HG03460 (cell line): ENCODE data around the gene EXOC7.

ENCODE experiments used
- ATAC-seq: cut with Tn5 transposase; IDR thresholded peaks from one replicate; pipeline ENCODE4 v1.9.1; 2021; ENCODE audit not compliant: unreplicated experiment

EXOC7 gene

DNA sequence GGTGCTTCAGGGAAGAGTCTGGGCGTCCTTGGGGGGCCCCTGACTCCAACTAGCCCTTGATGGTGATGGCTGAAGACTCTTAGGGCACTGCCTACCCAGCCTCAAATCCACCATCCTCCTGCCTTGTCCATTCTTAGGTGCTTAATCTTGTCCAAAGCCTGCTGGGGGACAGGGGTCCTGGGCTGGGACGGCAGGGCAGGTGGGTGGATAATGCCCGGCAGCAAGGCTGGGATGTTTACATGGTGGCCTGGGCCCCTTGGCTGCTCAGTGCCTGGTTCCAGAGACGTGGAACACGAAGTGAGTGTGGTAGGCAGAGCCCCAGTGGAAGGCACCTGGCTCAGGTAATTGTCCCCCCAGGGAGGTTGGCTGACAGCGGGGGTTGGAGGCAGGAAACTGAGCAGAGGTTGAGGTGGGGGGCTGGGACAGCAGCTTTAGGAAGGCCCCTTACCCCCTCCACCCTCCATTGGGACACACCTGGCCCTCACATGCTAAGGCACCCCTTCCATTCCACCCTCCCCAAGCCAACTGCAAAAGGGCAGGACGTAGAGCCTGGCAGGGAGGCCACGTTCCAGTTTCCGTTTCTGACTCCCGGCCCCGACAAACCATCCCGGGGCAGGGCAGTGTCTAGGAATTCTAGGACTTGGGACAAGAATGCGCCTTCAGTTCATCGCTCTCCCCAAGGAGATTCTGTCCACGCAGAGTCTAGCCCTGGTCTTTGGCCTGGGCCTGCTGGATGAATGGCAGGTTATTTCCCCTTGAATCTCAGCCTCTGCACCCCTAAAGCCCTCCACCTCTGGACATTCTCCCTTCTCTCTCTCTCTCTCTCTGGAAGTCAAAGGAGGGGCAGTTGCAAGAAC is 35.5 kb upstream of the EXOC7 start:
- ATAC-seq, result no peak

DNA sequence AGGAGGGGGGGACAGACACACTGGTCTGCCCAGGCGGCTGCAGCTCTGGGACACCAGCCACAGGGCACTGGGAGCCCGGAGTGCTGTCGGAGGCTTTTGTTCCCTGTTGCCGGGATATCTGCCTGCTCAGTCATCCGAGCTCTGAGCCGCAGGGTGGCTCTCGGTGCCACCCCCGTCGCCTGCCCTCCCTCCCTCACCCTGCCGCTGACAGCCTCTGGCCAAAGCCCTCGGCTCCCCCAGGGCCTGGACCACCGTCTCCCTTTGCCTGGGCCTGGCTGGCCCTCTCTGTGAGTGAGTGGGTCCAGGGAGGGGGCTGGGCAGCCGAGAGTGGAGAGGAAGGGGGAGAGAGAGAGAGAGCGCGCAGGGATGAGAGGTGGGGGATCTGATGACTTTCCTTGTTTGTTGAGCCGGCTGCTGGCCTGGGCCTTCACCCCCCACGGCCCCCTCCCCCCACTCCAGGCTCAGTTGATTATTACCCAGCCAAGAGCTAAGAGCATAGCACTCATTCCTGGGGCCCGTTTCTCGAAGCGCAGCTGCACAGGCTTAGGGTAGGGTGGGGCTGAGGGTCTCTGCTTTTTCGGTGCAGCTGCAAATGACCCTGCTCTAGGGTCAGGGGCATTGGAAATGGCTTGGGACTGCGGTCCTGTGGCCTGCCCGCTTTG is 34.8 kb upstream of the EXOC7 start:
- no peak for ATAC-seq

DNA sequence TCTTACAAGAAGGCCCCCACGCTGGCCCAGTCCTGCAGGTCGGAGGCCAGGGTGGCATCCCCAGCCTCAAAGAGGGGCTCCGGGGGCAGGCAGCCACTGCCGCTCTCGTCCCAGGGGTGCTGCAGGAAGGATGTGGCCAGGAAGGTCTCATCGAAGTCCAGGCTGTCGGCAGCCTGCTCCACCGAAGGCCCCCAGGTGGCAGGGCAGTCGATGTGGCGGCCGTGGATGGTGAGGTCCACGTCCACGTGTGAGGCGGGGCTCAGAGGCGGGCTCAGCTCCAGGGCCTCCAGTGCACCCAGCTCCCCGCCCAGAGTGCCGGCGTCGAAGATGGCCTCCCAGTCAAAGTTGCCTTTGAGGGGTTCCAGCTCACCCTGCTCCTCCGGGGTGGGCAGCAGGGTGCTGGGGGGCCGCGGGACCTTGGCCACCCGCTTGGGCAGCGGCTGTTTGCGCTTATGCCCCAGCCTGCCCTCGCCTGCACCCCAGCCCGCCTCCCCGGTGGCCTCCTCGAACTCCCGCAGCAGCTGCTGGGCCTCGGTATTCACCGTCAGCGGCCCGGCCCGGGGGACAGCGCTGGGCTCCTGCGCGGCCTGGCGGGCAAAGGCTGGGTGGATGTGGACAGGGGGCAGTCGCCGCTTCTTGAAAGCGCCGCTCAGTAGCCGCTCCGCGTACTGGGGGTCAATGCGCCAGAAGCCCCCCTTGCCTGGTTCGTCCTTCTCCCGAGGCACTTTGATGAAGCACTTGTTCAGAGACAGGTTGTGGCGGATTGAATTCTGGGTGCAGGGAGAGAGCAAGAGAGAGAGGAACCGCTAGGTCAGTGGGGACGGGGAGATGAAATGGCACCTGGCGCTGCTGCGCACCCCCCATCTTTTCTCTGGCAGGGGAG is 34.0 kb upstream of the EXOC7 start:
- no peak for ATAC-seq

DNA sequence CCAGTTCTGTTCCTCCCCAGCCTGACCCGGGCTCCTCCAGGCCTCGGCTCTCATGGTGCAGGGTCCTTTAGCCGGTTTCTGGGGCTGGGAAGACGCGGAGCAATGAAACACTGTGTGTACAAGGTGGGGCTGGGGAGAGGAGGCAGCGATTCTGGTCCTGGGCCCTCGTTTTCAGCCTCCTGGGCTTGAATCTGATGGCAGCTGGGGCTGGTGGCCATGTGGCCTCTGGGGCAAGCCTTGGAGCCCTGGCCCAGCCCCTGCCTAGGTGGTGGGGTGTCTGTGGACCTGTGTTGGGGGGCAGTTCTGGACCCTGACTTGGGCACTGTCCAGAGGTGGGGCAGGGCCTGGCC is 33.4 kb upstream of the EXOC7 start:
- no peak for ATAC-seq

- ATAC-seq, result no peak
Observed at GRCh38 chr17:76136276-76137000, 32.9 kb upstream of the EXOC7 start.

DNA sequence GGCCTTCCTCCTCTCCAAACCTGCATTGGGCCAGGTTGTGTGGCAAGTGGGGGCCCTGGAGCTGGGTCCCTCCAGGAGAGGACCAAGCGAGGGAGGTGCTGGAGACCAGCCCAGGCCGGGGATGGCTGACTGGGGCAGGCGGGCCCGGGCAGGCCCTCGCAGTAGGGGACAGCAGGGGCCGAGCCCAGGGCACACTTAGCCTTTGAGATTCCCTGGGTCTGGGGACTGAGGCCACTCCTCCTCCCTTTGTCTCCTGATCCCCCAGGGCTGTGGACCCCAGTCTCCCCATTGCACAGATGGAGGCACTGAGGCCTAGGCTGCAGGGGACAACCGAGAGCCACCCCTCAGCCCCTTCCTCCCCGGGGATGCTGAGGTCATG is 32.2 kb upstream of the EXOC7 start:
- ATAC-seq, result no peak

GRCh38 chr17:76134911-76135809 is 31.6 kb upstream of the EXOC7 start:
- no peak for ATAC-seq

DNA sequence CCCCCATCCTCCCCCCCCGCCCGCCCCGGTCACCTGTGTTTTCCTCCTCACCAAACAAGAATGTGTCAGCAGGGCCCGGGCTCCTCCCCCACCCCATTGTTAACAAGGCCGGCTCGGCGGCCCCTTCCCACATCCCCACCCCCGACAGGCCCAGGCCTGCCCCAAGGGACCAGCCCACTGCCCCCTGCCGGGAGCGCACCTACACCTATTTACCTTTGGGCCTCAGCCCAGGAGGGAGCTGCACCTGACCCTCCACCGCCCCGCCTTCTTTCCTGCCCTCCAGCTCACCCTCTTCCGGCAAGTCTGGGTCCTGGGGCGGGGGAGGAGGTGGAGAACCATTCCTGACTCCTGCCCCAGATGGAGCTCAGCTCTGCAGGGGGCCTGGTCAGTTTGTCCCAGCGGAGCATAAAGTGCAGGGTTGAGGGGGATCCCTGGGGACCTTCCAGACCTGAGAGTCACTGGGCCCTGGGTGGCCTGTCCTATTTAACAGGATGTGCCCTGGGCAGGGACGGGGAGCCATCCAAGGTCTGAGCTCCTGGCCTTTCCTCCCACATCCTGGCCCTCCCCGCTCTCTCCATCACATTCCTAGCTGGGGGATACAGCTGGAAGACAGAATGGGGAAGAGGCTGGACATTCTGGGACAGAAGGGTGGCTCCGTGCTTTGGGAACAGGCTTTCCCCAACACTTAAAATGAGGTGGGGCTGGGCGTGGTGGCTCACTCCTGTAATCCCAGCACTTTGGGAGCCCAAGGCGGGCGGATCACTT is 29.2 kb upstream of the EXOC7 start:
- no peak for ATAC-seq

DNA sequence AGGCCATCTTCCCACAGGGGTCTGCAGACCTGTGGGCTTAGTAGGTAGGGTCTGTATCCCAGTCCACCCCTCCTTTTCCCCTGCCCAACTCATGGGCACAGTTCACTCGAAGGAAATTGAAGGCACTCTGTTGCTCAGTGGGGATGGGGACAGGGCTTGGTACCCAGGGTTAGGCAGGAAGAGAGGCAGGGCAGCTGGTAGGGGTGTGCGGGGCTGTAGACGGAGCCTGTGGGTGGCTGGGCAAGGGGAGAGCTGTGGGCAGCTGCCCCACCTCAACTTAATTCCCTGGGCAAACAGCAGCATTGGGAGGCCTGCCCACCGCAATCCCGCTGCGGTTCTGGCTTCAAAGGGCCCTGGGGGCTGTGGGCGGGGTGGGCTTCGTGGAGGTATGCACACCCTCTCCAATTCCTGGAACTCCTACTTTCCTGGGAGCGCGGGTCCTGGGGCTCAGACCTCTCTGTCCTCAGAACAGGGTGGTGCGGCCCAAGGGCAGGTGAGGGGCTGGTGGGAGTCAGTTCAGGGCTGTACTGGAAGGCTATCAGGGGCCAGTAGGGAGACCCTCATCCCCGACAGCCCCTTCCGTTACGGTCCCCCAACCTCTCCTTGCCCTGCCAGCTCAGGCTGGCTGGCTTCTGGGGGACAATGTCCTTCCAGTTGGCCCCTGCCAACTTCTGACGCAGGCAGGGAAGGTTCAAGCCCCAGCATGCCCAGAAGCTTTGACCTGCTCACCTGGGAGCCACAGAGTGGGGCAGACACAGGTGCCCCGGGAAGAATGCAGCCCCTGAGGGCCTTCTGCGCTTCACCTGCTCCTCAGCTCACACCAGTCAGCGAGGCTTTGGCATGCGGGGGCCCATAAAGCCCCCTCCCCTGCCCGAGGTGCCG is 28.3 kb upstream of the EXOC7 start:
- ATAC-seq, result no peak

- no peak for ATAC-seq
Observed at GRCh38 chr17:76131051-76131691, 27.6 kb upstream of the EXOC7 start.

- ATAC-seq, result no peak
Observed at GRCh38 chr17:76130473-76130872, 26.9 kb upstream of the EXOC7 start.

GRCh38 chr17:76125922-76126321 is 22.3 kb upstream of the EXOC7 start:
- ATAC-seq, result no peak

DNA sequence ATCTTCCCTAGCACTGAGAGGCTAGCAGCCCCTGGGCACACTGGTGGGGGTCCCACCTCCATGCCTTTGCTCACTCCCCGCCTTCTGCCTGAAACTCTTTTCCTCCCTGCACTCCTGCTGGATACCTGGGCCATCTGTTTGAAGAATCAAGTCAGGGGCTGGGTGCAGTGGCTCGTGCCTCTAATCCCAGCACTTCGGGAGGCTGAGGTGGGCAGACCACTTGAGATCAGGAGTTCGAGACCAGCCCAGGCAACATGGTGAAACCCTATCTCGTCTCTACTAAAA is 21.7 kb upstream of the EXOC7 start:
- no peak for ATAC-seq

- ATAC-seq, result no peak
Observed at GRCh38 chr17:76124582-76125390, 21.2 kb upstream of the EXOC7 start.

DNA sequence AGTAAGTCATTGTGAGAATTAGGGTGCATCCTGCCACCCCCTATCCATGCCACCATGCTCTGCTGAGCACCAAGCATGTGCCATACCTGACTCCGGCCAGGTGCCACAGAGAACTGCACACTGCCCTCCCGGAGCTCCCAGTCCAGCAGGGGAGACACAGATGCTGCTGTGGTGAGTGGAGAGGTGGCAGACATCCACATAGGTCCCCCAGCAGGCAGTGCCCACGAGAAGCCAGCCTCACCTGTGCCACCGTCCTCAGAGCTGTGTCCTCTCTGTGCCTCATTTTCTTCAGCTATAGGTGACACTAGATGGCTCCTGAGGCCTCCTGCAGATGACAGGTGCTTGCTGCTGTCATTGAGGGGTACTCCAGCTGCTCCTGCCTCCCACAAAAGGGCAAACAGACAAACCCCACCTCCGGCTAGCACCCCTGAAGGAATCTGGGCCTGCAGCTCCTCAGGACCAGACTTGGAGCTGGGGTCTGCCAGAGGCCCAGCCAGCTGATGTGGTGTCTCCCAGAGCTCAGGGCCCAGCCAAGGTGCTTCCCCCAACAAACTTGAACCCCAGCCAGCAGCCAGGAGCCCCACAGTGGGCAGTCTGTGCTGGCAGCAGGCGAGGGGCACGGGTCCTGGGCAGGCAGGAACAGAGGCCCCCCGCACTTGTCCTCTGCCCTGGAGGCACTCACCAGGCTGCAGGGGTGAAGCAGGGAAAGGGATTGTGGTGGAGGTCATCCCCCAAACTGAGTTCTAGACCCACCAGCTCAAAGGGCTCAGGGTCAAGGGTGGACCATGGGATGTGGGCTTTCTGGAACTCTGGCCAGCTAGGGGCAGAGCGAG is 20.4 kb upstream of the EXOC7 start:
- no peak for ATAC-seq

GRCh38 chr17:76123191-76123499 is 19.6 kb upstream of the EXOC7 start:
- no peak for ATAC-seq
